ENCODE results near the gene PRUNE2. TPM values are rescaled to one million over a fixed set of nuclear protein-coding genes. Genes with fewer than 3 reads are reported as not detected.

Gene PRUNE2
- total and polyA plus RNA-seq, 2 of the 8 experiments (the other 6 are each of a cell fraction or from before 2014, with no cell fraction given): 5.5 to 13.3 TPM

- WGBS, 2 experiments (ENCODE audit: extremely low coverage in 1 of 2, insufficient coverage in 1 of 2, insufficient read length in 1 of 2, insufficient replicate concordance in 2 of 2, low coverage in 1 of 2, low lambda C conversion rate in 2 of 2, missing lambda C conversion rate in 1 of 2): 37% methylated on average over 33 of the region's 37 CpGs; no CpG with 5 or more reads in 1 of the 2 experiments
- H2AFZ ChIP-seq (ENCODE audit: low read length): no peak overlapping the region
- no peak overlapping the region for H2BK15ac ChIP-seq (ENCODE audit: low read length)
- no peak overlapping the region for H4K91ac ChIP-seq (replicated peaks; ENCODE audit: insufficient read length, low read length)
- no peak overlapping the region for H3K4ac ChIP-seq (replicated peaks; ENCODE audit: insufficient read length, low read depth, low read length)
- peak overlapping the region; percentile 57; the same call in 1 of the 2 replicates for H4K8ac ChIP-seq (ENCODE audit: extremely low read depth, insufficient read depth, low read length)
- ChIA-PET POLR2A (ENCODE audit: partially characterized antibody) (no interaction called here), CTCF (ENCODE audit: partially characterized antibody) (no interaction called here)
- H4K20me1 ChIP-seq (replicated peaks in 1 of 2; ENCODE audit: control insufficient read depth in 1 of 2, insufficient read depth in 2 of 2, low read length in 2 of 2): no peaks in the 10 kb centered on the region
- H2BK120ac ChIP-seq (replicated peaks; ENCODE audit: low read depth, low read length): no peak overlapping the region
- H3K27ac ChIP-seq (ENCODE audit: low read depth, low read length): no peak overlapping the region
- H2AK5ac ChIP-seq (ENCODE audit: low read depth, low read length): no peak overlapping the region
- no peaks in the 10 kb centered on the region for H3K79me1 ChIP-seq (ENCODE audit: low read depth, low read length)
- no peaks in the 10 kb centered on the region for H3K36me3 ChIP-seq (ENCODE audit: control insufficient read depth in 2 of 4, insufficient read depth in 4 of 4, low read length in 3 of 4)
- no peak overlapping the region for H2BK5ac ChIP-seq (ENCODE audit: low read depth, low read length)
- no peak for TF ChIP-seq KDM1A (IDR thresholded peaks at IDR 0.05; ENCODE audit: borderline replicate concordance, low read length)
- TF ChIP-seq RBBP5 (IDR thresholded peaks at IDR 0.05; ENCODE audit: borderline replicate concordance, low read depth, low read length): no peak
- no peak for TF ChIP-seq FOSL1 (IDR thresholded peaks at IDR 0.05; ENCODE audit: insufficient read depth, low read depth, low read length)
- no peak for TF ChIP-seq CHD2 (IDR thresholded peaks at IDR 0.05; ENCODE audit: low read length)
- TF ChIP-seq SIX5 (IDR thresholded peaks at IDR 0.05; ENCODE audit: low read depth, low read length): no peak
- no peak for TF ChIP-seq SIRT6 (IDR thresholded peaks at IDR 0.05; ENCODE audit: low read length)
- no peak for TF ChIP-seq EP300 (IDR thresholded peaks at IDR 0.05; ENCODE audit: borderline replicate concordance in 1 of 2, low read depth in 2 of 2, low read length in 2 of 2)
- no peak for TF ChIP-seq KDM4A (IDR thresholded peaks at IDR 0.05; ENCODE audit: low read depth, low read length, severe bottlenecking)
- H2BK20ac ChIP-seq (ENCODE audit: low read length): no peak overlapping the region
- H3K23ac ChIP-seq (ENCODE audit: insufficient read length): no peak overlapping the region
- H2BK12ac ChIP-seq (ENCODE audit: low read depth, low read length): no peak overlapping the region
- H3K79me2 ChIP-seq (ENCODE audit: control insufficient read depth in 1 of 2, insufficient read depth in 2 of 2, low read length in 2 of 2): no peaks in the 10 kb centered on the region
- H3K4me2 ChIP-seq (ENCODE audit: insufficient read depth in 1 of 2, low read depth in 2 of 2, low read length in 2 of 2): peak overlapping the region; percentile 50 to 53
- H3K9me3 ChIP-seq (ENCODE audit: insufficient read depth in 2 of 2, low read depth in 1 of 2, low read length in 1 of 2): 0 out of 4 replicates have a peak, but pooled peaks cover 0 to 4% of the 10 kb centered on the region in 2 experiments
- H3K4me3 ChIP-seq (ENCODE audit: extremely low read depth in 1 of 4, insufficient read depth in 2 of 4, low read depth in 3 of 4, low read length in 4 of 4): peak overlapping the region in 2 of 4 experiments; percentile 13 to 44; a peak in 3 of 8 replicates
- FAIRE-seq: no peak
- H3K9ac ChIP-seq (replicated peaks in 1 of 4; ENCODE audit: extremely low read depth in 1 of 4, low read depth in 3 of 4, low read length in 3 of 4): no peak overlapping the region
- no peak overlapping the region for H3K18ac ChIP-seq (ENCODE audit: extremely low read depth, low read length)
- no peak overlapping the region for H3K14ac ChIP-seq (ENCODE audit: insufficient read length)
- H4K5ac ChIP-seq (ENCODE audit: insufficient read length, low read depth, low read length): no peak overlapping the region
- no peak overlapping the region for H3K56ac ChIP-seq (replicated peaks; ENCODE audit: insufficient read length, low read depth, low read length)
- H3K4me1 ChIP-seq (replicated peaks in 1 of 4; ENCODE audit: control insufficient read depth in 3 of 4, insufficient read depth in 4 of 4, low read length in 3 of 4): no peaks in the 10 kb centered on the region
- H3K27me3 ChIP-seq (replicated peaks in 1 of 4; ENCODE audit: control insufficient read depth in 3 of 4, extremely low read depth in 1 of 4, insufficient read depth in 3 of 4, low read length in 3 of 4): no peaks in the 10 kb centered on the region
- DNase-seq (ENCODE audit: low read depth in 1 of 2, low spot score in 2 of 2): no peak
- no peaks in the 10 kb centered on the region for H3K23me2 ChIP-seq (ENCODE audit: low read depth, low read length)
Measured at GRCh38 chr9:76571743-76572146, 334.2 kb downstream of the PRUNE2 start.

Measured in H1 (cell line).